GM18499 (cell line): ENCODE data around the gene IL36RN.

ENCODE experiments used
- ATAC-seq: cut with Tn5 transposase; IDR thresholded peaks from one replicate; pipeline ENCODE4 v1.9.1; 2021; ENCODE audit warnings: moderate number of reproducible peaks; ENCODE audit not compliant: insufficient read depth, unreplicated experiment

IL36RN gene

DNA sequence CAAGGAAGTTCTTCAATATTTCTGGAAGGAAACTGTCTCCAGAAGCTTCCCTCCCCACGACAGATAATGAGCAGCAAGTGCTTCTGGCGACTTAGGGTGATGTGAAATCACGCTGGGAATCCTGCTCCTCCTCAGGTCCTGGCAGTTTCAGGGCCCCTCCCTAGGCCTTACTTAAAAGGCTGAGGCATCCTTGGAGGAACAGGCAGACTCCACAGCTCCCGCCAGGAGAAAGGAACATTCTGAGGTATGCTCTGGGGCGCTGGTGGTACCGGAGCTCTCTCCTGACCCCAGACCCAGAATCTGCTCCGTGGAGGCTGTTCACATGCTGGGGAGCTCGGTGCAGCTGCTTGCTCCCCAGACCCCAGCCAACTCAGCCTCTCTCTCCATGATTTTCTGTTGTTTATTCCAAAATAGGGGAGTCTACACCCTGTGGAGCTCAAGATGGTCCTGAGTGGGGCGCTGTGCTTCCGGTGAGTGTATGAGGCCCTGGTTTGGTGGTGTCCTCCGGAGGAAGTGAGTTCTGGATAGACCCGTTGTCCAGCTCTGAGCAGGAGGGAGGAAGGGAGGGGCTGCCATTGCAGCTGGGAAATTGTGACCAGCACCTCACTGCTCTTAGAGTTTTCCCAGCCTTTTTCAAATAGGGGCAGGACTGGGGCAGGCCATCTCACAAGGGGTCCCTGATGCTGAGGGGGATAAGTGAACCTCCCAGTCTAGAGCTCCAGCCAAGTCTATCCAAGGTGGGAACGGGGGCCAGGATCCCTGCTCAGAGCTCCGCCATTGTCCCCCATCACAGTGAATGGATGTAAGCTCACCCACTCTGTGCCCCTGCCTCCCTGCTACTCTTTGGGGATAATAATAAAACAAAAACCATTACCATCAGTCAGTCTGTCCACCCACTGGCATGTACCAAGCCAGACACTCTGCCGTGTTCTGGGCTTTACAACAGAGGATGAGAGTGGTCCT, at the start of gene IL36RN:
IL36RN (plus strand) TSS at position 201 of the 963 bp plus-strand sequence; CDS start at position 442, 241 bp downstream.
- no peak for ATAC-seq

DNA sequence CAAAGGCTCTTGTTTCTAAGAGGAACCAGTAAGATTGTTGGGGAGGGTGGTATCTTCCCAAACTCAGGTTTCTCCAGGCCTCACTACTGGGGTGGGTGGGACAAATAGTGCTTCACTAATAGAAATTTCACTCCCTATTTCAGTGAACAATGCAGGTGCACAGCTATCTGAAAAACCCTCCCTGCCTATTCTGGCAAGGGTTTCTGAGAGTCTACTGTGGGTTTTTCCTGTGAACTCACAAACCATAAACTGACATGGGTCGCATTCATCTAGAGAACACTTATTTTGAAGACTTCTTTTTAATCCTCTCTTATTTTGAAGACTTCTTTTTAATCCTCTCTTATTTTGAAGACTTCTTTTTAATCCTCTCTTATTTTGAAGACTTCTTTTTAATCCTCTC, 49.4 kb upstream of the IL36RN start:
- ATAC-seq: no peak

DNA sequence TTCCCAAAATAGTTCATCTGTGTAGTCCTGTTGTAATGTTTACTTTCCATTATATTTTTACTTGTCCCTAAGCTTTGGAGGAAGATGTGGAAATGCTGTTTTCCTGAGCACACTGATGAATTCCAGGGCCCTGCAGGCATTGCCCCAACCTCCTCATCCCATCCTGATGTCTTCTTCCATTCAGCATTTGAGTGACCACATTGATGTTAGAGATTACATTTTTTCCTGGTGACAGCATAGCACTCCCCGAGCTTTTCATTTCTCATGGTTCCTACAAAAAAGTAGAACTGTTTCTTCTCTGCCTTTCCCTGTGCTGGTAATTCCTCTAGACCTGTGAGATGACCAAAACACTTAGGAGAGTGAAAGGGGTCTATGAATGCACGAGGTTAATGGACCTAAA, 48.9 kb upstream of the IL36RN start:
- no peak for ATAC-seq

DNA sequence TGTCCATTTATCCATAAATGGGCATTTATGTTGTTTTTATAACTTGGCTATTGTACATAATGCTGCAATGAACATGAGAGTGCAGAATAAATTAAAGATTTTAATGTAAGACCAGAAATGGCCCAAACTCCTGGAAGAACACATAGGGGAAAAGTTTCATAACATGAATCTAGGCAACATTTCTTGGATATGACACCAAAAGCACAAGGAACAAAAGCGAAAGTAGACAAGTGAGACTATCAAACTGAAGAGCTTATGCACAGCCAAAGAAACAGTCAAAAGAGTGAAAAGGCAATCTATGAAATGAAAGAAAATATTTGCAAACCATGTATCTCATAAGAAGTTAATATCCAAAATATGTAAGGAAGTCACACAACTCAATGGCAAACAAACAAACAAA, 47.9 kb upstream of the IL36RN start:
- ATAC-seq: no peak

GRCh38 chr2:113012436-113013335, 46.3 kb upstream of the IL36RN start:
- ATAC-seq: no peak

DNA sequence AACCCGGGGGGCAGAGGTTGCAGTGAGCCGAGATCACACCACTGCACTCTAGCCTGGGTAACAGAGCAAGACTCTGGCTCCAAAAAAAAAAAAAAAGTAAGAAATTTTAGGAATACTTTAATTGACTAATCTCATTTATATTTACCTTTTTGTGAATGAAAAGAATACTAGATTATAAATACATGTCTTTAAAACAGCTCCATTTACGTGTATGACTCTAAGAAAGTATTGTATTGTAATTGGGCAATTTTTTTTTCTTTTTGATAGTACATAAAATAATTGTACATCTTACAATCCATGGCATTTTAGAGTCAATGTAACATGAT, 45.7 kb upstream of the IL36RN start:
- no peak for ATAC-seq

- ATAC-seq: no peak
Observed at GRCh38 chr2:113014067-113014466, 44.9 kb upstream of the IL36RN start.

DNA sequence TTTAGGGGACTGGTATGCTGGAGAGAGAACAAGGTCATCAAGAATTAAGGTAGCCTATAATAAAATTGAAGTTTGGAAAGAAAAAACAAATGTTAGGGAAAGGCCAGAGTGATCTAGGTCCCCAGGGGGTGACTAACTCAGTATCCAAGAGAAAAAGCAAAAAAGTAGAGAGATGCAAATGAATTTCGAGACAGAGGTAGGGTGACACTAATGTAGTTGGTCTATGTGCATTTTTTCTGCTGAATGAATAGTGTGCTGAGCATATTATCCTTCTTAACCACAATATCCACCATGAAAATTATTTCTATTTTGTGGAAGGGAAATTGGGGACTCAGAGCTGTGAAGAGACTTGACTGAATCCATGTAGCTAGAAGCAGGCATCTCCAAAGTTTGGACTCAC, 44.0 kb upstream of the IL36RN start:
- ATAC-seq: no peak

- ATAC-seq: no peak
Observed at GRCh38 chr2:113015655-113016054, 43.3 kb upstream of the IL36RN start.

DNA sequence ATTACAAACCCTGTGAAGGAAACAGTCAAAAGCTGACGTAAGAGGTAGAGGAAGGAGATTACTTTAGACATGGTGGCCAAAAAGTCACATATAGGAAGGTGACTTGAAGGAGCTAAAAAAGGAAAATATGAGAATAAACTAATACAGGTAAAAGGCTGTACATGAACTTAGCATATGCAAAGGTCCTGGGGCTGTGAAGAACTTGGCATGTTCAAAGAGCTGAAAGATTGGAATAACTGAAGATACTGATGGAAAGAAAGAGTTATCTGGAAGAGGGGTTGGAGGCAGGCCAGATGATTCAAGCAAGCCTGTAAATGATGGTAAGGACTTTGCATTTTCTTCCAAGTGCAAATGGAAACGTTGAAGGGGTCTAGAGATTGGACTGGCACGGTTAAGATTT, 40.5 kb upstream of the IL36RN start:
- no peak for ATAC-seq

DNA sequence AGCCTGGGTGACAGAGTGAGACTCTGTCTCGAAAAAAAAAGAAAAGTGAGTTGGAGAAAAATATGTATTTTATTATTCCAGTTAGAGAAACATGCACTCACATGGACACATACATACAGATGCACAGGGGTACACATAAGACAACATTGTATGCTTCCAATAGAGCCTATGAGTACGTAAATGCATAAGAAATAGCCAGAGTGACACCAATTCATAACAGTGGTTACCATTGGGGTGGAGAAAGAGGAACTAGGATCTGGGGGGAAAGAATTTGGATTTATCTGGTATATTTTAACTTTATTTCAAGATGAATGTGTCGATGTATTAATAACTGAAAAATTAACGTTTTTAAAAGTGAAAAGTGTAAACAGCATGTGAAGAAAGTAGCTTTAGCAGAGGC, 37.7 kb upstream of the IL36RN start:
- ATAC-seq: no peak

DNA sequence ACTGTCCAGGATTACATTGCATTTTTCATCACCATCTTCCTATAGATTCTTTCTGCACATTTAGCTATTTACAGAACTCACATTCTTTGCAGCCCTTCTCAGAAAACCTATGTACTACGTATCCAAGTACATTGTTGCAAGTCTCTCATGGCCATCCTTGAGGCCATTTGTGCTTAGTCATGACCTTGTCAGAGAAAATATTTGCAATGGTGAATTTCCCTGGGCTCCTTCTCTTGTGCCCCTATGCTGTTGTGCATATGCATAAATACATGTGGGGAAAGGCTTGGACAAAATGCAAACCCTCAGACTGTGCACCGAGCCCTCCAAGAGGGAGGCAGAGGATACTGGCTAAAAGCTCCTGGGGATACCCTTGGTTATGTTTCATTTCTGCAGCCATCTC, 34.2 kb upstream of the IL36RN start:
- ATAC-seq: no peak

GRCh38 chr2:113025737-113026136, 33.3 kb upstream of the IL36RN start:
- ATAC-seq: no peak

DNA sequence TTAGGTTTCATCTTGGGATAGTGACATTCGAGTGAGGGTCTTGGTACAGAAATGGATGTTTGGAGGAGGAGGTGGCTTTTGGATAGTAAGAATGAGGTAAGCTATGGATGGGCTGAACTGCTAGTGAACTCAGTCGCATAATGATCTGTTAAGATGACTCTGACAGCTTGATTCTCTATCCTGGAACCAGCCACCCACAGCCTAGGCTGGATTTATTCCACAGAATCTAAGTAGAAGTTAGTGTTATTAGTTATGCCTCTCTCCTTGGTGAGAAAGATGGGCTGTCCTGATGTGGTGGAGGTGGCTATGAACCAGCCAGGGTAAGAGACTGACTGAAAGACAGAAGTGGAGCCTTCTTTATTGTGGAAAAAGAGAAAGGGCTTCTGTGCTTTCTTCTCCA, 31.3 kb upstream of the IL36RN start:
- ATAC-seq: no peak

- no peak for ATAC-seq
Observed at GRCh38 chr2:113028112-113028511, 30.9 kb upstream of the IL36RN start.

GRCh38 chr2:113032737-113033136, 26.3 kb upstream of the IL36RN start:
- ATAC-seq: no peak

GRCh38 chr2:113034016-113034415, 25.0 kb upstream of the IL36RN start:
- ATAC-seq: no peak

DNA sequence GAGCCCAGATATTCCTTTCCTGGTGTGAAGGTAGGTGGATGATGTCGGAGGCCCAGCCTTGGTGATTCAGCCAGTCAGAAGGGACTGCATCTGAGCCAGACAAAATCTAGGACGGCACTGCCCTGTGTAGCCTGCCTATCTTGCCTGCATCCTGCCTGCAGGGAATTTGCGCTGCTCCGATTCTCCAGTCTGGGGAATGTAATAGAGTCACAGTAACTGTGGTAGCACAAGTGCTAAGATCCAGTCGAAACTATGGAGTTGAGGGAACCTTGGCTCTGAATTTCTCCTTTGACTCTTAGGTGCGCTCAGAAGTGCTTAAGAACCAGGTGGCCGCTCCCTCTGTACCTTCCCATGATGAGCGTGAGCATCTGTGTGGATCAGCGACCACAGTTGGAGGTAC, 22.2 kb upstream of the IL36RN start:
- no peak for ATAC-seq

GRCh38 chr2:113038291-113038690, 20.7 kb upstream of the IL36RN start:
- ATAC-seq: no peak

DNA sequence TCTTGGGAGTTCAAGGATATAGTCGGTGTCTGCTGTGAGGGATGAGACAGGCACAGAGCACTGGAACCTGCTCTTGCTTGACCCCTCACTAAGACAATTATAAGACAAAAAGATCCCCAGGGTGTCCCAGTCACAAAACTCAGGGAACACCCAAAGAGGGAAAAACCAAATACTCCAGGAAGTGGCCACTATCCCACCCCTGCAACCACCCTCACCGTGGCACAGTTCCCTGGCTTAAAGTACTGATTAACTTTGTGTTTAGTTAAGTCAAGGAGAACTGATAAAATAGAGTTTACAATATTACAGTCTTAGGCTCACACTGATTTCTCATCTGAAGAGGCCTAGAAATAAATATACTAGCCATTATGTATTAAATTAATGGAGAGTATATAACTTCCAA, 19.8 kb upstream of the IL36RN start:
- ATAC-seq: no peak

DNA sequence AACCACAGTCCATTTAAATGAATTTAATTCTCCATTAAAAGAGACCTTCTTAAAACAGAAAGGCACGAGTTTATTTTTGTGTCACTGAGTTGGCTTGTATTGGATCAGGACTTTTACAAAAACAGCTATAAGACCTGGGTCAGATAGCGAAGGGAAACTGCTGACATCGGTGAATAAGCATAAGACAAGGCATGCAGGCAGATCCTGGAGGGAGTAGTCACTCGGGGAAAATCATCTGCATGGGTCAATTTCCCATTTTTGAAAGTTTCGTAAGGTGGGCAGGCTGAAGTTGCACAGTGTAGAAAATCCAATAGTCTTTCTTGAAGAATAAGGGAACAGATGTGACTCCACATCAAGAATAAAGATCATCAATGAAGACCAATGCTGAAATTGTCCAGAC, 19.3 kb upstream of the IL36RN start:
- no peak for ATAC-seq
